ENCODE measurements around the gene MPZL2.

MPZL2 gene

DNA sequence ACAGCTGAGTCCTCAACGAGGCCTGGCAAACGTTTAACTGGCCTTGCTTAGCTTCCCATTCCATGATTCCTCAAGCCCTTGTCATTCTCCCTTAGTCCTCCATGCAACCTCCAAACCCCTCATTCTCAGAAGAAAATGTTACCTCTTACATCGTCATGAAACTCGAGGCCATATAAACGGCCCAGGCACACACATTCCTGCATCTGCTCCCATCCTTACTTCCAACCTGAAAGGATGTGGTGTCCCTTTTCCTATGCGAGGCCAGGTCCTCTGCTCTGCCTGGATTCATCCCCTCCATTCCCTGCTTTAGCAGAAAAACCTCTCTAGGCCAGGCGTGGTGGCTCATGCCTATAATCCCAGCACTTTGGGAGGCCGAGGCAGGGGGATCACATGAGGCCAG, 20.9 kb downstream of the MPZL2 start:
- Histone ChIP-seq H3K4me1 (ENCODE audit: insufficient read depth, low read length) (peaks cover 27% of the 10 kb centered on the region), H3K9ac (ENCODE audit: low read depth, low read length) (no peak overlapping the region), H3K36me3 (ENCODE audit: insufficient read depth, low read length) (no peaks in the 10 kb centered on the region), H3K9me3 (ENCODE audit: control insufficient read depth, insufficient read depth, low read length) (no peaks in the 10 kb centered on the region)

DNA sequence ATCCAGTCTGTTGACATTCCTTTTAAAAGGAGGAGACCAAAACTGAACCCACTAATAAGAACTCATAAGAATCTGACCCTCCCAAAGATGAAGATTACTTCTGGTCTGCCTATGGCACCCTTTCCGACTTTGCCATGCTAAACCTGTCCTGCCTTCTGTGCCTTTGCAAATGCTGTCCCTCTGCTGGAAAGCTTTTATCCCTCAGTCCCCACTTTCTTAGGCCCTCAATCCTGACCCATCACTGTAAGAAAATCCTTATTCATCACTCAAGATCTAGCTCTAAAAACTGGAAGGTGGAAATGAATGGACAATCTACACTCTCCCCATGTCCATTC, 22.4 kb downstream of the MPZL2 start:
- Histone ChIP-seq H3K4me1 (ENCODE audit: insufficient read depth, low read length) (peaks cover 28% of the 10 kb centered on the region), H3K36me3 (ENCODE audit: insufficient read depth, low read length) (no peaks in the 10 kb centered on the region), H3K9me3 (ENCODE audit: control insufficient read depth, insufficient read depth, low read length) (no peaks in the 10 kb centered on the region), H3K9ac (ENCODE audit: low read depth, low read length) (no peak overlapping the region)

DNA sequence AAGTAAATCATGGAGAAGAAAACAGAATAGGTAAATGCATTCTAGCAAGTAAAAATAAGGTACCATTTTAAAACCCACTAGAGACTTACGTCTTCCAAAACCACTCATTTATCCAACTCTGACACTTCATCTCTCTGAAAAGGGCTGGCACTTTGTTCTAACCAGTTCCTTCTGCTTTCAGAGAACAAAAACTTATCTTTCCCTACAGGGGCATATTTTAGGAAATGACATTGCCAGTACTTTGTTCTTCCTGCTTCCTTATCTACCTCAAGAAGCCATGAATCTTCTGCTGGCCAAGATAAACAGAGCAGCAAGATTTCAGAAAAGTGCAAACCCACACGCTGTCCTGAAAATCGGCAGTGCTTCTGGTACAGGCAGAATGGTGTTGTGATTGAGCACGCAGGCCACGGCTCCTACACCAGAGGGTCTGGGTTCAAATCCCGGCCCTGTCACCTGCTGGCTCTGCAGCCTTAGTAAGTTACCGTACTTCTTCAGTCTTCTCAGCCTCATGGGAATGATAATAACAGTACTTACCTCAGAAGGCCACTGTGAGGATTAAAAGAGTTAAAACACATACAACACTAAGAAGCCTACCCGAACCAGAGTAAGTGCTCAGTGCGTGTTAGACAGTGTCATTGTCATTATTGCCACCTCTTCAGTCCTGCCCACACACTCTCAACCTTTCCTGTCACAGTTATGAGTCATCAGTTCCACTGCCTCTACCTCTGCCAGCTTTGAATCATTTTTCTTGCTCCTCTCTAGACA, 22.9 kb downstream of the MPZL2 start:
- peaks cover 28% of the 10 kb centered on the region for H3K4me1 ChIP-seq (ENCODE audit: insufficient read depth, low read length)
- H3K9me3 ChIP-seq (ENCODE audit: control insufficient read depth, insufficient read depth, low read length): no peaks in the 10 kb centered on the region
- no peak overlapping the region for H3K9ac ChIP-seq (ENCODE audit: low read depth, low read length)
- no peaks in the 10 kb centered on the region for H3K36me3 ChIP-seq (ENCODE audit: insufficient read depth, low read length)

GRCh38 chr11:118239509-118240205, 24.4 kb downstream of the MPZL2 start:
- no peaks in the 10 kb centered on the region for H3K9me3 ChIP-seq (ENCODE audit: control insufficient read depth, insufficient read depth, low read length)
- peaks cover 28% of the 10 kb centered on the region for H3K4me1 ChIP-seq (ENCODE audit: insufficient read depth, low read length)
- no peaks in the 10 kb centered on the region for H3K36me3 ChIP-seq (ENCODE audit: insufficient read depth, low read length)
- no peak overlapping the region for H3K9ac ChIP-seq (ENCODE audit: low read depth, low read length)

DNA sequence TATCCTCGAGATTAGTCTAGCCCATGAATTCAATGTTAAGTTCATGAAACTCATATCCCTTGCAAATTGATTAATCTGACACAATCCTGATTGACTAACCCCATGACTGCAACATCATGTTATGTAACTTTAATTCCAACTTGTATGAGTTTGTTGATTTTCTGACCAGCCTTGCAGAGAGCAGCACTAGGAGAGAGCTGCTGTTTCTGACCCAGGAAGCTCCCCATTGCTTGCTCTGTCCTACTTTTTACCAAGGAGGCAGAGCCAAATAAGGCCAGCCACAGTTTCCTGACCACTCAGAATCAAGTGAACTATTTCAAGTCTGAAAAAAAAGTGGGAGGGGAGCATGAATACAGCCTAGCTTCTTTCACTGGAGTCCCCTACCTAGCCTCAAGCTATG, 25.2 kb downstream of the MPZL2 start:
- Histone ChIP-seq H3K36me3 (ENCODE audit: insufficient read depth, low read length) (no peaks in the 10 kb centered on the region), H3K4me1 (ENCODE audit: insufficient read depth, low read length) (peaks cover 26% of the 10 kb centered on the region), H3K9ac (ENCODE audit: low read depth, low read length) (no peak overlapping the region), H3K9me3 (ENCODE audit: control insufficient read depth, insufficient read depth, low read length) (no peaks in the 10 kb centered on the region)

- no peaks in the 10 kb centered on the region for H3K36me3 ChIP-seq (ENCODE audit: insufficient read depth, low read length)
- H3K4me1 ChIP-seq (ENCODE audit: insufficient read depth, low read length): peaks cover 23% of the 10 kb centered on the region
- H3K9ac ChIP-seq (ENCODE audit: low read depth, low read length): no peak overlapping the region
- no peaks in the 10 kb centered on the region for H3K9me3 ChIP-seq (ENCODE audit: control insufficient read depth, insufficient read depth, low read length)
Measured at GRCh38 chr11:118238421-118238820, 25.7 kb downstream of the MPZL2 start.

DNA sequence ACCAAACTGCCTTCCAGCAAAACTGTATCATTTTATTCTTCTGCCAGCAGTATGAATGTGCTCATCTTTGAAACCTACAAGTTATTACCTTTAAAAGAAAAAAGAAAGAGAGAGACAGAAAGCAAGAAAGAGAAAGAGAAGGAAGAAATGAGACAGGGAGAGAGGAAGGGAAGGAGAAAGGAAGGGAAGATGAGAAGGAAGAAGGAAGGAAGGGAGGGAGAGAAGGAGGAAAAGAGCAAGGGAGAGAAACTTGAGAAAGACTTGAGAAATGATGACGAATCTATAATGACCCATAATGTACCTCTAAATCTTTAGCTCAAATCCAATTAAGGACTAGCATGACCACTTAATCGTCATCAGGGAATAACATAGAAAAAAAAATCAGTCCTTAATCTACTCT, 27.9 kb downstream of the MPZL2 start:
- Histone ChIP-seq H3K36me3 (ENCODE audit: insufficient read depth, low read length) (no peaks in the 10 kb centered on the region), H3K4me1 (ENCODE audit: insufficient read depth, low read length) (peaks cover 20% of the 10 kb centered on the region), H3K9ac (ENCODE audit: low read depth, low read length) (no peak overlapping the region), H3K9me3 (ENCODE audit: control insufficient read depth, insufficient read depth, low read length) (no peaks in the 10 kb centered on the region)

GRCh38 chr11:118234833-118235232, 29.3 kb downstream of the MPZL2 start:
- Histone ChIP-seq H3K4me1 (ENCODE audit: insufficient read depth, low read length) (peaks cover 17% of the 10 kb centered on the region), H3K36me3 (ENCODE audit: insufficient read depth, low read length) (no peaks in the 10 kb centered on the region), H3K9ac (ENCODE audit: low read depth, low read length) (no peak overlapping the region), H3K9me3 (ENCODE audit: control insufficient read depth, insufficient read depth, low read length) (no peaks in the 10 kb centered on the region)

- H3K36me3 ChIP-seq (ENCODE audit: insufficient read depth, low read length): no peaks in the 10 kb centered on the region
- no peaks in the 10 kb centered on the region for H3K9me3 ChIP-seq (ENCODE audit: control insufficient read depth, insufficient read depth, low read length)
- peaks cover 14% of the 10 kb centered on the region for H3K4me1 ChIP-seq (ENCODE audit: insufficient read depth, low read length)
- H3K9ac ChIP-seq (ENCODE audit: low read depth, low read length): no peak overlapping the region
Measured at GRCh38 chr11:118233850-118234249, 30.2 kb downstream of the MPZL2 start.

- Histone ChIP-seq H3K9me3 (ENCODE audit: control insufficient read depth, insufficient read depth, low read length) (no peaks in the 10 kb centered on the region), H3K4me1 (ENCODE audit: insufficient read depth, low read length) (peaks cover 9% of the 10 kb centered on the region), H3K9ac (ENCODE audit: low read depth, low read length) (no peak overlapping the region), H3K36me3 (ENCODE audit: insufficient read depth, low read length) (no peaks in the 10 kb centered on the region)
Measured at GRCh38 chr11:118233377-118233776, 30.7 kb downstream of the MPZL2 start.

- Histone ChIP-seq H3K9me3 (ENCODE audit: control insufficient read depth, insufficient read depth, low read length) (no peaks in the 10 kb centered on the region), H3K4me1 (ENCODE audit: insufficient read depth, low read length) (peaks cover 6% of the 10 kb centered on the region; the same call in 1 of the 2 replicates), H3K36me3 (ENCODE audit: insufficient read depth, low read length) (no peaks in the 10 kb centered on the region), H3K9ac (ENCODE audit: low read depth, low read length) (no peak overlapping the region)
Measured at GRCh38 chr11:118232659-118233058, 31.4 kb downstream of the MPZL2 start.

DNA sequence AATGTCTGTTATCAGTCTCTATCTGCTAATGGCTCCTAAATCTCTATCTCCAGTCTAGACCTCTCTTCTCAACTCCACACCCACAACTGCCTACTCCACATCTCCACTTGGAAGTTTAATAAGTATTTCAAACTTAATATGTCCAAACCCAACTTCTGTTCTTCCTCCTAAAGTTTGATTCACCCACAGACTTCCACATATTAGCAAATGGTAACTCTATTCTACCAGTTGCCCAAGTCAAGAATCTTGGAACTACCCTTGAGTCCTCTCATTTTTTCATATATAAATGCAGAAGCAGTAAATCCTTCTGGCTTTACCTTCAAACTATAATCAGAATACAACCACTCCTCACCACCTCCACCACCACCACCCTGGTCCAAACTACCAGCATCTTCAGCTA, 32.6 kb downstream of the MPZL2 start:
- H3K9ac ChIP-seq (ENCODE audit: low read depth, low read length): no peak overlapping the region
- H3K9me3 ChIP-seq (ENCODE audit: control insufficient read depth, insufficient read depth, low read length): no peaks in the 10 kb centered on the region
- H3K36me3 ChIP-seq (ENCODE audit: insufficient read depth, low read length): no peaks in the 10 kb centered on the region; the same call in 1 of the 2 replicates
- peaks cover 6% of the 10 kb centered on the region; the same call in 1 of the 2 replicates for H3K4me1 ChIP-seq (ENCODE audit: insufficient read depth, low read length)

- Histone ChIP-seq H3K9me3 (ENCODE audit: control insufficient read depth, insufficient read depth, low read length) (no peaks in the 10 kb centered on the region), H3K9ac (ENCODE audit: low read depth, low read length) (no peak overlapping the region), H3K36me3 (ENCODE audit: insufficient read depth, low read length) (no peaks in the 10 kb centered on the region; the same call in 1 of the 2 replicates), H3K4me1 (ENCODE audit: insufficient read depth, low read length) (peaks cover 6% of the 10 kb centered on the region; the same call in 1 of the 2 replicates)
Measured at GRCh38 chr11:118230088-118230487, 34.0 kb downstream of the MPZL2 start.

DNA sequence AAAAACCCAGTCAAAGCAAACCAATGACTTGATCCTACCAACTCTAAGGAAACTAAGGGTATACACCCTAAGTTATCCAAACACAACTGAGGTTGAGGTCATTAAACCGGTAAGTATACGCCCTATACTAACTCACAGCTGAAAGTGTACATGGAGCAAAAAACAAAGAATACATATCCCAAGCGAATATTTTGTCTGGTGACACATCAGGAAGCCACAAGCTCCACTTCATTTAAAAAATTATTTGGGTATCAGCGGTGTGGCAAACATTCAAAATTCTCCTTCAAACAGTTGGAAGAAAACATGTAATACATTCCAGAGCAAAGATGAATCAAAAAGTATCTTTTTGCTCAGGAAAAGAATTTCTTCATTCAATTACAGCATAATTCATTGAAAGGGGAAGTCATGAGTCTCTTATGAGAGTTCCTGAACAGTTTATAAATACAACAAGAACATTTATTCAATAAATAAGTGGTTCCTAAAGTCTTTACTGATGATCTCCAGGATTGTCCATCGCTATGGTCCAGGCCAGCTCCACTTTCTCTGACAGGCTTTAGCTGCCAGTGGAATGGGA, 34.7 kb downstream of the MPZL2 start:
- Histone ChIP-seq H3K9ac (ENCODE audit: low read depth, low read length) (no peak overlapping the region), H3K36me3 (ENCODE audit: insufficient read depth, low read length) (no peaks in the 10 kb centered on the region; the same call in 1 of the 2 replicates), H3K9me3 (ENCODE audit: control insufficient read depth, insufficient read depth, low read length) (no peaks in the 10 kb centered on the region), H3K4me1 (ENCODE audit: insufficient read depth, low read length) (peaks cover 6% of the 10 kb centered on the region; the same call in 1 of the 2 replicates)

Measured in ES-I3 (cell line).